Measurements from ENCODE around the gene SLC25A27. TPM values are rescaled to one million over a fixed set of nuclear protein-coding genes. Genes with fewer than 3 reads are reported as not detected.

Gene SLC25A27
- total RNA-seq, 1 donor from 2014 or later = 0.26 TPM

DNA sequence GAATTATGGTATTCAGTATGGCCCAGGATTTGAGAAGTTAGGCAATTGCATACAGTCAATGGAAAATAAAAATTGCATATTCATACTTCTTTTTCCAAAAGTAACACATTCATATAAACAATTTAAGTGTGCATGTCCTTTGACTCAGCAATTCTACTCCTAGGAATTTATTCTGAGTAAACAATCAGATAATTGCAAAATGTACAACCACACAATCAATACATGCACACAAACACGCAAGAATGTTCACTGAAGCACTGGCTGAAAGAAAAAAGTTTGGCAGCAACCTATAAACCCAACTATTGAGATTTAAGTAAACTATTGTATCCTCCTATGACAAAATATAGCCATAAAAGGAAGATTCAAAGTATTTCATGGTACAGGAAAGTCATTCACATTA, 1.8 kb upstream of the SLC25A27 start:
- no peak for DNase-seq (ENCODE audit: low read depth in 2 of 2)

DNA sequence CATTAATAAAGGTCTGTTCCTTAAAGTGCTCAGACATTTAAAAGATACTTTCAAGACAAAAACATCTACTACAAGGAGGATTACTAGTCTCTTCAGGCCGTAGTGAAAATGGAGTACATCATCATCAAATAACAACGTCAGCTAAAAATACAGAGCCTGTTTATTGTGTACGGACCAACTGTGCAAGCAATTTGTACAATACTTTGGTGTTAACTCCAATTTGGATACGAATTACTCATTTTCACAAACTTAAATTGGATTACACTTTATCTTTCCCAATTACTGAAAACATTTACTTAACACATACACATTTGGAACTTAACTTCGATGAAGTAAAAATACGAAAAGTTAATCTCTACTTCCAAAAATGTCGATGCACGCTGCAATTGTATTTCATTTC, 959 bp upstream of the SLC25A27 start:
- no peak for DNase-seq (ENCODE audit: low read depth in 2 of 2)

DNA sequence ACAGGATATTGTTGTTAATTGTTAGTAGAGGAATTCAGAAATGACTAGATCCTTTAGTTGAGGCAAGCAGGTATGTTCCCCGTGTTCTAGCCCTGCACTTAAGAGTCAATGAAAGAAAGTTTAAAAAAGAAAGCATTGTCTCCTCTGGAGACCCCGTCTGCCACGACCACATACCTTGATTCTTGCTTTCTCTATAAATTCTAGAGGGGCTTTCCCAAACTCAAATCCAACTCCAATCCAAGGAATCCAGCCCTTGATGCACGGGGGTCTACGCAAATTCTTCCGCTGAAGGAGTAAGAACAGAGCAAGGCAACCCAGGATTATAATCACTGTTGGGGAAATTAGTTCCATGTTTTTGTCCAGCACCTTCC, 558 bp upstream of the SLC25A27 start:
- DNase-seq (ENCODE audit: low read depth in 2 of 2) = no peak

DNA sequence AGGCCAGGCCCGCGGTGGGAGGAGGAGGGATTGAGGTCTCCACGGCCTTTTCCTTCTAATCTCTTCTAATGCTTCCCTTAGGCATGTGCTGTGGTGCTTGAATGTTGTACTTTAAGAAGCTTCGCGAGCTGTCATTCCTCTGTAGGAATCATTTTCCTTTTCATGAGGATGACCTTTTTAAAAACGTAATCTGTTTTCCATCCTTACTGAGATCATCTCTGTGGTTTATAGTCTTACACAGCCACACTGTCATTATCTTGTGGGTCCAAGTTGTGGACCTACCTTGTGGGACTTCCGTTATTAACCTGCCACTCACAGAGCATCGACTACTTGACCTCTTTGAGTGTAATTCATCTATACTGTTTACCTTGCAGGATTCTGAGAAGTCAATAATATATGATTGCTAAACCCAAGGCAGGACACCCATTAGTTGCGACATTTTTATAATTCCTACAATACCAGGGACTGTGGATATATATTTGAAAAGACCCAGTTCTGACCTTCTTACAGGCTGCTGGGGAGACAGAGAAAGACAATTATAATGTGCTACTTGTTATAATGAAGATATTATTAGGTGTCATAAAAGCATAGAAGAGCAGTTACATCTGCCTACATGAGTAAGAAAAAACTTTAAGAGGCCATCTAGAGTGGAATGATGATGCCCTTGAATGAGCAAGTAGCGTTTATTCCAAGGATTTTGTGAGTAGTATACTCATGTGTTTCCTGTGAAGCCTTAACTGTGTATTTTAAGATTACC, 842 bp downstream of the SLC25A27 start:
- DNase-seq (ENCODE audit: low read depth in 2 of 2) = no peak

DNA sequence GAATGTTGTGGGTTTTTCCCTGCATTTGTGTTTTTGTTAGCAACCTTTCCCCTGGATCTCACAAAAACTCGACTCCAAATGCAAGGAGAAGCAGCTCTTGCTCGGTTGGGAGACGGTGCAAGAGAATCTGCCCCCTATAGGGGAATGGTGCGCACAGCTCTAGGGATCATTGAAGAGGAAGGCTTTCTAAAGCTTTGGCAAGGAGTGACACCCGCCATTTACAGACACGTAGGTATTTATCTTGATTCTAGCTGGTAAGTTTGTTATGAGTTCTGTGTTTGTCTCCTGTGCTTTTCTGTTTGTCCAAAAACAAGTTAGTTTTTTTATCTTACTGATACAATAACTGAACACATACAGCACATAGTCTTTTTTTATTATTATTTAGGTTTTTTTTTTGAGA, 3.0 kb downstream of the SLC25A27 start:
- DNase-seq (ENCODE audit: low read depth in 2 of 2) = no peak

DNA sequence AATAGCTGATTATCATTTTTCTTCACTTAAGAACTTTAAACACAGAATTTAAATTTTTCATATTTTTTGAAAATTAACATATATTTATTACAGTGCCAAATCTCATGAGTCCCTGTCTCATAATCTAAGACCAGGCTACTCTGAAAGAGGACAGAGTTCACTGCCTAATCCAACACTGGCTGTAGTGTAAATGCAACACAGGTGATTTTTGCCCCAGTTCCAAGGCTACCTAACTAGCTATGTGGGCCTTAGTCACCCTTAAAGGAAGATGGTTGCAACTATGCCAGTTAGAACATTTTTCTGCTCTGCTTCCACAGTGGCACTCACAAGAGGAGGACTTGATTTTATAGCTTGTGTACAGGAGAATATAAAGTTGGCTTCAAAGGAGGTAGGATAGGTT, 4.9 kb downstream of the SLC25A27 start:
- DNase-seq (ENCODE audit: low read depth in 2 of 2) = no peak

DNA sequence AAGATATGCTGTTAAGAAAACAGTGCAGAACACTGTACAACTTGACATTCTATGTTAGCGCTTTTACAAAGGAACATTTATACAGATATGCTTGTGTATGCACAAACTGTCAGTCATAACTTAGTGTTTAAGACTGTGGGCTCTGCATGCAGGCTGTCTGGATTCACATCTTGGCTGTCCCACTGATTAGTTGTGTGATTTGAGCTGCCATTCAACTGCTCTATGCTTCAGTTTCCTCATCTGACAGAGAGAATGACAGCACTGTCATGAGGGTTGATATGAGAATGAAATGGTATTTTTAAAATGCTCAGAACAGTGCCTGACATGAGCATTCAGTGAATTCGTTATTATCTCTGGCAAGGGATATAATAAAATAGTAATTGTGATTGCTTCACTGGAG, 8.7 kb downstream of the SLC25A27 start:
- no peak for DNase-seq (ENCODE audit: low read depth in 2 of 2)

DNA sequence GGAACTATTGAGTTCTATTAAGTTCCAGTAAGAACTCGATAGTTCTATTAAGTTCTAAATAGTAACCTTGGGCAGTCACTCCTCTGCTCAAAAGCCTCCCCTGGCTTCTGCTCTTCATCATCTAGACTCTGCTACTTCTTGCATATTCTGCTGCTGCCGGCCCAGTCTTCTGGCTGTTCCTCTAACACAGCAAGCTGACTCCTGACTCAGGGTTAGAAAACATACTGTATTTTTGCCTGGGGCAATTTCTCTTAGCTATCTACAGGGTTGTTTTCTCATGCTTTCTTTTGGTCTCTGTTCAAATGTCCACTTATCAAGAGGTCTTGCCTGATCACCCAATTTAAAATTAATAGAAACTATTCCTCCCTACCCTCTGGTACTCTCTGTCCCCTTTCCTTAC, 14.6 kb downstream of the SLC25A27 start:
- DNase-seq (ENCODE audit: low read depth in 2 of 2) = no peak

DNA sequence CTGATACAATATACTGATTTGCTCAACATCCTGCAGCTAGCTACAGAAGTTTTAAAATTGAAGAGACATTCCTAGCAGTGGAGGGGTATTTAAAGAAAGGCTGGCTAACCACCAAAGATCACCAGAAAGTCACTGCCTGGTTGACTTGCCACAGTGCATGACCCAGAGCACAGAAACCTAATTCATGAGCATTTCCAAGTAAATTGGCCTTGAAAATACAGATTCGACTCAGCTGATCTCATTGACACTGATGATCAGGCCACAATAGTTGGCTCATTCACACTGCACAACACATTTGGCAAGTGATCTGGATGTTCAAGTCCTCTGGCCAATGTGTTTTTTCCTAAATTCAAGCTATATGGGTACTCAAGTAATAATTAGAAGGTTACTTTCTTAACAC, 21.6 kb downstream of the SLC25A27 start:
- no peak for DNase-seq (ENCODE audit: low read depth in 2 of 2)

DNA sequence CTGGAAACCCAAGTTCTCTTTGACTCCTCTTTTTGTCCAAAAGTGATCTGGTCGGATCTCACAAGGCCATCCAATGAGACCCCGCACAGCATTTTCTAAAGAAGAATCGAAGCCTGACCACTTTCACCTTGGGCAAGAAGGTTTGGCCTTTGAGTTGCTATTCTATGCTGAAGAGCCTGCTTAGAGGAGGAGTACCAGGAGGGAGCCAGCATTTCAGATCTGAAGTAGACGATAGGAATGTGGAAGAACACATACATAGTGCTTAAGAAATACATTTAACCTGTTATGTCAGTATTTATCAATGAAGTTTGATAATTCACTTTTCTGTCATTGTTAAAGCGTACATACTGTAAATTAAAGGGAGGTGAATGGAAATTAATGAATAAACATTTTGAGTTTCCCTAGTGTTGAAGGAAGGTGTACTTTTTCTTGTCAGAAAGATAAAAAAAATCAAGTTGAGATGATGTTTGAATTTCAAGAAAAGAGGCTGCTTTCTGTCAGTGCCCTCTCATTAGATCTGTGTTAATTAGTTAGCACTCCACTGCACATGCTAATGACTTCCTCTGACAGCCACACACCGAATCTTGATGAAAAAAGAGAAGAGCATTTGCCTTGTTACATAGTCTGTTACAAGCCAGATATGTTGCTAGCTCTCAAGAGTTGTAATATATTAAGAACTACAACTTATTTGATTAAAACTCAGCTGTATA, 24.0 kb downstream of the SLC25A27 start:
- no peak for DNase-seq (ENCODE audit: low read depth in 2 of 2)

DNA sequence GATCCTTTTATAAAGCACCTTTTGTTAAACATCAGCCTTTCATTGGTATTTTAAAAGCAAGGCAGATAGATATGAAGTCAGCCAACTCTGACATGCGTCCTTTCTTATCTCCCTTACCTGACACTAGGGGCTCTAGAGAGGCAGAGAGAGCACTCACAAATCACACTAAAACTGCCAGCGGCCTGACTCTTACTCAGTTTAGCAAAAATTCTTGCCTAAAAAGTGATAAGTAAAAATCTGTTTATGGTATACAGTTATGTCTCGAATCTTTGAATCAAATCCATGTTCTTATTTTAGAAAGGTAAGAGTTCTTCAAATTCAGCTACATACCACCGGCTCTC, 24.5 kb downstream of the SLC25A27 start:
- DNase-seq (ENCODE audit: low read depth in 2 of 2) = no peak

DNA sequence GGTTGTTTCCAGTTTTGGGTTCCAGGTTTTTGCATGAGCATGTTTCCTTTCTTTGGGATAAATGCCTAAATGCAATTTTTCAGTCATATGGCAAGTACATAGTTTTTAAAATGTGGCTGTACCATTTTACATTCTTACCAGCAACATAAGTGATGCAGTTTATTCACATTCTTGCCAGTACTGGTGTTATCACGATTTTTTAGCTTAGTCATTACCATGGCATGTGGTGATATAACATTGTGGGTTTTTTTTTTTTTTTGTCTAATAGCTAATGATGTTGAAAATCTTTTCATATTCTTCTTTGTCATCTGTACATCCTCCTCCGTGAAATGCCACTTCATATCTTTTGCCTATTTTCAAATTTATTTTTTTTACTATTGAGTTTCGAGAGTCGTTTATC, 32.0 kb downstream of the SLC25A27 start:
- no peak for DNase-seq (ENCODE audit: low read depth in 2 of 2)

DNA sequence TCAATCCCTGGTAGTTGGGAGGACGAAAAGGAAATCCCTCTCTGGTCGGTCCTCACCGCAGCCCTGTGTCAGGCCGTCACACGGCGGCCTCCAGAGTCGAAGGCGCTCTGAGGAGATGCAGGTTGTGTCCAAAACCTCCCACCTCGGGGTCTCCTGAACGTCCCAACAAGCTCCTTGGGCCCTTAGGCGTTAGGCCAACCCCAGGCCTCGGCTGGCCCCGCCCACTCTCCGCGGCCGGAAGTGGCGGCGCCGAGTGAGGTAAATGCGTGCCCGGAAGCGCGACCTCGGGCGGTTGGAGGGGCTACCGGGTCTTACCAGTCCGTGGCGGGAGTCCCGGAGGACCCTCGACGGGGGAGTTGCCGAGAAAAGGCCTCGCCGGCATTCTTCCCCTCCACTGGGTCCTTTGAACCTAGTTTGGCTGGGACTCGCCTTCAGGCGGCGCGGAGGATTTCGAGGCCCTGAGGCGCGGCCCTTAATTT, 34.9 kb downstream of the SLC25A27 start, which contains the start of gene TDRD6:
TDRD6 (plus strand) TSS at position 267 of the 479 bp plus-strand sequence. CDS start 244 bp downstream, outside the sequence.
- no peak for DNase-seq (ENCODE audit: low read depth in 2 of 2)

DNA sequence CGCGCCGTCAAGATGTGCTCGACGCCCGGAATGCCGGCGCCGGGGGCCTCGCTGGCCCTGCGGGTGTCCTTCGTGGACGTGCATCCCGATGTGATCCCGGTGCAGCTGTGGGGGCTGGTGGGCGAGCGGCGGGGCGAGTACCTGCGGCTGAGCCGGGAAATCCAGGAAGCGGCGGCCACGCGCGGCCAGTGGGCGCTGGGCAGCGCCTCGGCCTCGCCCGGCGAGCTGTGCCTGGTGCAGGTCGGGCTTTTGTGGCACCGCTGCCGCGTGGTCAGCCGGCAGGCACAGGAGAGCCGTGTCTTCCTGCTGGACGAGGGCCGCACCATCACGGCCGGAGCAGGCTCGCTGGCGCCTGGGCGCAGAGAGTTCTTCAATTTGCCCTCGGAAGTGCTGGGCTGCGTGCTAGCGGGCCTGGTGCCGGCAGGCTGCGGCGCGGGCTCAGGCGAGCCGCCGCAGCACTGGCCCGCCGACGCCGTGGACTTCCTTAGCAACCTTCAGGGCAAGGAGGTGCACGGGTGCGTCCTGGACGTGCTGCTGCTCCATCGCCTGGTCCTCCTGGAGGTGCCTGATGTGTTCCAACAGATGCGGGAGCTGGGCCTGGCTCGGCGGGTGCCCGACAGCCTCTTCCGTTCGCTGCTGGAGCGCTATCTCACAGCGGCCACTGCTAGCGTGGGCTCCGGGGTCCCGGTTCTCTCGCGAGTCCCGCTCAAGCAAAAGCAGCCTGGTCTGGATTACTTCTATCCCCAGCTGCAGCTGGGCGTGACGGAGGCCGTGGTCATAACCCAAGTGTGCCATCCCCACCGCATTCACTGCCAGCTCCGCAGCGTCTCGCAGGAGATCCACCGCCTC, 35.6 kb downstream of the SLC25A27 start:
- DNase-seq (ENCODE audit: low read depth in 2 of 2) = no peak

DNA sequence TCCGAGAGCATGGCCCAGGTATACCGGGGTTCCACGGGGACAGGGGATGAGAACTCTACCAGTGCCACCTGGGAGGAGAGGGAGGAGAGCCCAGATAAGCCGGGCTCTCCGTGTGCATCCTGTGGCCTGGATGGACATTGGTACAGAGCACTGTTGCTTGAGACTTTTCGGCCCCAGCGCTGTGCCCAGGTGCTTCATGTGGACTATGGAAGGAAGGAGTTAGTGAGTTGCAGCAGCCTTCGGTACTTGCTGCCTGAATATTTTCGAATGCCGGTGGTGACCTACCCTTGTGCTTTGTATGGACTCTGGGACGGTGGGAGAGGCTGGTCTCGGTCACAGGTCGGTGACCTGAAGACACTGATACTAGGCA, 36.2 kb downstream of the SLC25A27 start:
- DNase-seq (ENCODE audit: low read depth in 2 of 2) = no peak

DNA sequence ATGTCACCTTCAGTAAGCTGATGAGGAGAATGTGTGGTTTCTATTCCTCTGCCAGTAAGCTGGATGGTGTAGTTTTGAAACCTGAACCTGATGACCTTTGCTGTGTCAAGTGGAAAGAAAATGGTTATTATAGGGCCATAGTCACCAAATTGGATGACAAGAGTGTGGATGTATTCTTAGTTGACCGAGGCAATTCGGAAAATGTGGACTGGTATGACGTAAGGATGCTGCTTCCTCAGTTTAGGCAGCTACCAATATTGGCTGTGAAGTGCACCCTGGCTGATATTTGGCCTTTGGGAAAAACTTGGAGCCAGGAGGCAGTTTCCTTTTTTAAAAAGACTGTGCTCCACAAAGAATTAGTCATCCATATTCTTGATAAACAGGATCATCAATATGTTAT, 36.9 kb downstream of the SLC25A27 start:
- no peak for DNase-seq (ENCODE audit: low read depth in 2 of 2)

DNA sequence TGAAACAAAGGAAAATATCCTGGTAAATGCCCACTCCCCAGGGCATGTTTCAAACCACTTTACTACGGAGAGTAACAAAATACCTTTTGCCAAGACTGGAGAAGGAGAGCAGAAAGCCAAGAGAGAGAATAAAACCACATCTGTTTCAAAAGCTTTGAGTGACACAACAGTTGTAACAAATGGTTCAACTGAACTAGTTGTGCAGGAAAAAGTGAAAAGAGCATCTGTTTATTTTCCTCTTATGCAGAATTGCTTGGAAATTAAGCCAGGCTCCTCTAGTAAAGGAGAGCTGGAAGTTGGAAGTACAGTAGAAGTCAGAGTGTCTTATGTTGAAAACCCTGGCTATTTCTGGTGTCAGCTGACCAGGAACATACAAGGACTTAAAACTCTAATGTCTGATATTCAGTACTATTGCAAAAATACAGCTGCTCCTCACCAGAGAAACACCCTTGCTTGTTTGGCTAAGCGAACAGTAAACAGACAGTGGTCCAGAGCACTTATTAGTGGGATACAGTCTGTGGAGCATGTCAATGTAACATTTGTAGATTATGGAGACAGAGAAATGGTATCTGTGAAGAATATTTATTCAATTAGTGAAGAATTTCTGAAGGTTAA, 37.5 kb downstream of the SLC25A27 start:
- no peak for DNase-seq (ENCODE audit: low read depth in 2 of 2)

DNA sequence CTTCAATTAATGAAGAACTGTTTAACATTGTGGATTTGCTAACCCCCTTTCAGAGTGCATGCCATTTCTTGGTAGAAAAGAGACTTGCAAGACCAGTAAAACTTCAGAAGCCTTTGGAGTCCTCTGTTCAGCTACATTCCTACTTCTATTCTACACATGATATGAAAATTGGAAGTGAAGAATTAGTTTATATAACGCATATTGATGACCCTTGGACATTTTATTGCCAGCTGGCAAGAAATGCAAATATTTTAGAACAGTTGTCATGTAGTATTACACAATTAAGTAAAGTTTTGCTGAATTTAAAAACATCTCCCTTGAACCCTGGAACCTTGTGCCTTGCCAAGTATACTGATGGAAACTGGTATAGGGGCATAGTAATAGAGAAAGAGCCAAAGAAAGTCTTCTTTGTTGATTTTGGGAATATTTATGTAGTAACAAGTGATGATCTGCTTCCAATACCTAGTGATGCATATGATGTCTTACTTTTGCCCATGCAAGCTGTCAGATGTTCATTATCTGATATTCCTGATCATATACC, 38.2 kb downstream of the SLC25A27 start:
- no peak for DNase-seq (ENCODE audit: low read depth in 2 of 2)

DNA sequence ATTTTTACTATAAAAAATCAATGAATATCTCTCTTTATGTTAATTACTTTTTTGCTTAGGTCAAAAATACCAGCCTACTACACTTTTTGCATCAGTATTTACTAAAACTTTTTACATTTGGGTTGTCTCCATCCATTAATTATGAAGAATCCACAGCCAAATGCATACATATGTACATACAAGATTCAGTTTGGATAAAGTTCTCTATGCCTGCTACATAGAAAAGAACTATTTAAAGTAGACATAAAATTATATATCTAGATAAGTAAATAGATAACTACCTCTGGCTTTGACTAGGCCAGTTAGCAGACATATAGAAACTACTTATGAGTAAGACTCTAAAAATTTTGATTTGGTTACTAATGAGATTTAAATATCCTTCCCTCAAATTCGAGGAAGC, 47.2 kb downstream of the SLC25A27 start:
- no peak for DNase-seq (ENCODE audit: low read depth in 2 of 2)

DNA sequence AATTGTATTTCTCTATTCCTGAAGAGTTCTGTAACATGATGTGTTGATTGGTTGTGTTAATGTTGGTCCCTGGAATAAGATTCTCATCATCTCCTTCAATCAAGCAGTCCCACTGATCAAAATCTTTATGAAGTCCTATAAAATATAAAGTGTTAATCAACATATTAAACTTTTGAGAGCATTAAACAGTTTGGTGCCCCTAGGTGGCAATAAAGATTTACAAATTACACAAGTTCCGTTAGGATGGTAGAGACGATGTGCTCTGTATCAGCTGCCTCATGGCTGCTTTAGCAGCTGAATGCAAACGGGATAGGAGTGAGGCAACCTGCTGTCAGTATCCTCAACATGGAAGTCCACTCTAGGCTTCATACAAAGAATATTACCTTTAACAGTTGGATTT, 51.8 kb downstream of the SLC25A27 start:
- peak in 1 of 2 donors; percentile 17 for DNase-seq (ENCODE audit: low read depth in 2 of 2)

DNA sequence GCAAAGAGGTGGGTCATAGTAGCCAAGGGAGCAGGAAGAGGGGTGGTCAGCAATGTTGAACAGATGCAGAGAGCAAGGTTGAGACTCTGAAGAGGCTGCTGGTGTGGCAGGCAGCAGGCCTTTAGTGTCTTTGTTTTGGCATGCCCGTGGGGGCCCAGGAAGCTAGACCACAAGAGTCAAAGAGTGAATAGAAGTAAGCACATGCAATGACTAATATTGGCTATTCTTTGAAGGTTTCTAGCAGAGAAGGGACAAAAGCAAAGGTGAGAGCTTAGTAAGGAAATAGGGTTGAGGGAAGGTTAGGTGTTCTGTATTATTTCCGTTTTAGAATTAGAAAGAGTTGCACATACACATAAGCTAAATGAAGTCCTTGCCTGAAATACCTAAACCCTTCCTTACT, 53.7 kb downstream of the SLC25A27 start:
- no peak for DNase-seq (ENCODE audit: low read depth in 2 of 2)

DNA sequence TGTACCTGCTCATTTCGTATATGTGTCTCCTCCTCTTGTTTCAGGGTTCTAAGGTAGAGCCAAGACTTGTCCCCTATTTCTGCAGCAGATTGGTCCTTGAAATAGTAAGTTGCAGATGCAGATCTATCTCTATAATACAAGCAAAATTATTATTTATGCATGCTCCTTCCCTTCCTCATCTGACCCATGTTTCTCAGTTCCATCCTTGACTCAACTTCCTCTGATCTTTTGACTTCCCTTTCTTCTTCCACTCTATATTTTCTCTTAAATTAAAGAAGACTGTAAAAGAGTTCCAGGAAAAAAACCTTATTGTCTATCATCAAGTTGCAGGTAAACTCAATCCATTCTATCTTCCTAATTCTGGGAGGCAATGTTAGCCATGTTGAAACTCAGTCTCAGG, 58.7 kb downstream of the SLC25A27 start:
- DNase-seq (ENCODE audit: low read depth in 2 of 2) = no peak
